ENCODE data around the gene ALG11. TPM values are rescaled to one million over a fixed set of nuclear protein-coding genes. Genes with fewer than 3 reads are reported as not detected.
A peak's percentile ranks its signal among the peaks of the same experiment; 100 is the strongest.

The ALG11 gene
- total and polyA plus RNA-seq, 2 experiments from 2014 or later: 36.9 to 40.1 TPM

DNA sequence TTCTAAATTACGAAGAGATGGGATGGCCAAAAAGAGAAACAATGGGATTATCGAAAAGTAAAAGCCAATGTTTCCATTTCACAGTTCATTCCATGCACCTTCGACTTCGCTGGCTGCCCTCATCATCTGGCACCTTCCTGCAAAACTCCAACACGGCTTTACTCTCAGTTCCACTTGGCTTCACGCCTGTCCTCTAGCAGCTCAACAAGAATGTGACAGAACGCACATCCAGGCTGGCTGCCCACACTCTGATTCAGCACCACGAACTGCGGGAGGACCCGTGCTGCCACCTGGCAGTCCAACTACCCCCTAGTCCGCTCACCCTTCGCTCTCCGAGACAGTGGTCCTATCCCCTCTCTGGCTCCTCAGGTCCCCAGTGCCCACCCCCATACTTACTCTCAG is 12.7 kb upstream of the ALG11 start:
- no peaks in the 10 kb centered on the region for H4K20me1 ChIP-seq (replicated peaks; ENCODE audit: insufficient read depth)
- no peak overlapping the region for H3K27ac Mint-ChIP-seq
- no peaks in the 10 kb centered on the region for H3K9me2 ChIP-seq (ENCODE audit: insufficient read depth)
- no peak overlapping the region for H2AFZ ChIP-seq
- H3K27ac ChIP-seq (ENCODE audit: low read depth): no peak overlapping the region
- no peaks in the 10 kb centered on the region for H3K36me3 Mint-ChIP-seq (ENCODE audit: low read depth)
- no peaks in the 10 kb centered on the region for H3K36me3 ChIP-seq (ENCODE audit: insufficient read depth)
- peaks cover 17% of the 10 kb centered on the region for H3K27me3 Mint-ChIP-seq (ENCODE audit: insufficient read depth, low read depth, poor library complexity)
- H3K9me3 Mint-ChIP-seq: no peaks in the 10 kb centered on the region
- ATAC-seq (no peak), DNase-seq (ENCODE audit: low spot score) (no peak)
- H3F3A ChIP-seq (replicated peaks; ENCODE audit: low read depth): no peaks in the 10 kb centered on the region
- H3K4me2 ChIP-seq: peak overlapping the region; percentile 46
- H3K4me3 Mint-ChIP-seq: no peak overlapping the region
- H3K4me1 Mint-ChIP-seq: peaks cover 54% of the 10 kb centered on the region
- TF ChIP-seq NANOG (IDR thresholded peaks at IDR 0.05; ENCODE audit: borderline replicate concordance): no peak
- TF ChIP-seq ZNF331 (CRISPR knock-in tag; IDR thresholded peaks at IDR 0.05; ENCODE audit: low read depth): no peak
- TF ChIP-seq, protein P1, sequence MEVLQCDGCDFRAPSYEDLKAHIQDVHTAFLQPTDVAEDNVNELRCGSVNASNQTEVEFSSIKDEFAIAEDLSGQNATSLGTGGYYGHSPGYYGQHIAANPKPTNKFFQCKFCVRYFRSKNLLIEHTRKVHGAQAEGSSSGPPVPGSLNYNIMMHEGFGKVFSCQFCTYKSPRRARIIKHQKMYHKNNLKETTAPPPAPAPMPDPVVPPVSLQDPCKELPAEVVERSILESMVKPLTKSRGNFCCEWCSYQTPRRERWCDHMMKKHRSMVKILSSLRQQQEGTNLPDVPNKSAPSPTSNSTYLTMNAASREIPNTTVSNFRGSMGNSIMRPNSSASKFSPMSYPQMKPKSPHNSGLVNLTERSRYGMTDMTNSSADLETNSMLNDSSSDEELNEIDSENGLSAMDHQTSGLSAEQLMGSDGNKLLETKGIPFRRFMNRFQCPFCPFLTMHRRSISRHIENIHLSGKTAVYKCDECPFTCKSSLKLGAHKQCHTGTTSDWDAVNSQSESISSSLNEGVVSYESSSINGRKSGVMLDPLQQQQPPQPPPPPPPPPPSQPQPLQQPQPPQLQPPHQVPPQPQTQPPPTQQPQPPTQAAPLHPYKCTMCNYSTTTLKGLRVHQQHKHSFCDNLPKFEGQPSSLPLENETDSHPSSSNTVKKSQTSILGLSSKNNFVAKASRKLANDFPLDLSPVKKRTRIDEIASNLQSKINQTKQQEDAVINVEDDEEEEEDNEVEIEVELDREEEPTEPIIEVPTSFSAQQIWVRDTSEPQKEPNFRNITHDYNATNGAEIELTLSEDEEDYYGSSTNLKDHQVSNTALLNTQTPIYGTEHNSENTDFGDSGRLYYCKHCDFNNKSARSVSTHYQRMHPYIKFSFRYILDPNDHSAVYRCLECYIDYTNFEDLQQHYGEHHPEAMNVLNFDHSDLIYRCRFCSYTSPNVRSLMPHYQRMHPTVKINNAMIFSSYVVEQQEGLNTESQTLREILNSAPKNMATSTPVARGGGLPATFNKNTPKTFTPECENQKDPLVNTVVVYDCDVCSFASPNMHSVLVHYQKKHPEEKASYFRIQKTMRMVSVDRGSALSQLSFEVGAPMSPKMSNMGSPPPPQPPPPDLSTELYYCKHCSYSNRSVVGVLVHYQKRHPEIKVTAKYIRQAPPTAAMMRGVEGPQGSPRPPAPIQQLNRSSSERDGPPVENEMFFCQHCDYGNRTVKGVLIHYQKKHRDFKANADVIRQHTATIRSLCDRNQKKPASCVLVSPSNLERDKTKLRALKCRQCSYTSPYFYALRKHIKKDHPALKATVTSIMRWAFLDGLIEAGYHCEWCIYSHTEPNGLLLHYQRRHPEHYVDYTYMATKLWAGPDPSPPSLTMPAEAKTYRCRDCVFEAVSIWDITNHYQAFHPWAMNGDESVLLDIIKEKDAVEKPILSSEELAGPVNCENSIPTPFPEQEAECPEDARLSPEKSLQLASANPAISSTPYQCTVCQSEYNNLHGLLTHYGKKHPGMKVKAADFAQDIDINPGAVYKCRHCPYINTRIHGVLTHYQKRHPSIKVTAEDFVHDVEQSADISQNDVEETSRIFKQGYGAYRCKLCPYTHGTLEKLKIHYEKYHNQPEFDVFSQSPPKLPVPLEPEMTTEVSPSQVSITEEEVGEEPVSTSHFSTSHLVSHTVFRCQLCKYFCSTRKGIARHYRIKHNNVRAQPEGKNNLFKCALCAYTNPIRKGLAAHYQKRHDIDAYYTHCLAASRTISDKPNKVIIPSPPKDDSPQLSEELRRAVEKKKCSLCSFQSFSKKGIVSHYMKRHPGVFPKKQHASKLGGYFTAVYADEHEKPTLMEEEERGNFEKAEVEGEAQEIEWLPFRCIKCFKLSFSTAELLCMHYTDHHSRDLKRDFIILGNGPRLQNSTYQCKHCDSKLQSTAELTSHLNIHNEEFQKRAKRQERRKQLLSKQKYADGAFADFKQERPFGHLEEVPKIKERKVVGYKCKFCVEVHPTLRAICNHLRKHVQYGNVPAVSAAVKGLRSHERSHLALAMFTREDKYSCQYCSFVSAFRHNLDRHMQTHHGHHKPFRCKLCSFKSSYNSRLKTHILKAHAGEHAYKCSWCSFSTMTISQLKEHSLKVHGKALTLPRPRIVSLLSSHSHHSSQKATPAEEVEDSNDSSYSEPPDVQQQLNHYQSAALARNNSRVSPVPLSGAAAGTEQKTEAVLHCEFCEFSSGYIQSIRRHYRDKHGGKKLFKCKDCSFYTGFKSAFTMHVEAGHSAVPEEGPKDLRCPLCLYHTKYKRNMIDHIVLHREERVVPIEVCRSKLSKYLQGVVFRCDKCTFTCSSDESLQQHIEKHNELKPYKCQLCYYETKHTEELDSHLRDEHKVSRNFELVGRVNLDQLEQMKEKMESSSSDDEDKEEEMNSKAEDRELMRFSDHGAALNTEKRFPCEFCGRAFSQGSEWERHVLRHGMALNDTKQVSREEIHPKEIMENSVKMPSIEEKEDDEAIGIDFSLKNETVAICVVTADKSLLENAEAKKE (CRISPR knock-in tag; IDR thresholded peaks at IDR 0.05): no peak
- no peak for TF ChIP-seq ZNF114 (CRISPR knock-in tag; IDR thresholded peaks at IDR 0.05)
- no peak for TF ChIP-seq CREB1 (CRISPR knock-in tag; IDR thresholded peaks at IDR 0.05; ENCODE audit: low read depth)
- no peak for TF ChIP-seq EZH2 (IDR thresholded peaks at IDR 0.05; ENCODE audit: low read depth, unreplicated experiment)
- TF ChIP-seq, protein P2, sequence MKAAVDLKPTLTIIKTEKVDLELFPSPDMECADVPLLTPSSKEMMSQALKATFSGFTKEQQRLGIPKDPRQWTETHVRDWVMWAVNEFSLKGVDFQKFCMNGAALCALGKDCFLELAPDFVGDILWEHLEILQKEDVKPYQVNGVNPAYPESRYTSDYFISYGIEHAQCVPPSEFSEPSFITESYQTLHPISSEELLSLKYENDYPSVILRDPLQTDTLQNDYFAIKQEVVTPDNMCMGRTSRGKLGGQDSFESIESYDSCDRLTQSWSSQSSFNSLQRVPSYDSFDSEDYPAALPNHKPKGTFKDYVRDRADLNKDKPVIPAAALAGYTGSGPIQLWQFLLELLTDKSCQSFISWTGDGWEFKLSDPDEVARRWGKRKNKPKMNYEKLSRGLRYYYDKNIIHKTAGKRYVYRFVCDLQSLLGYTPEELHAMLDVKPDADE (IDR thresholded peaks at IDR 0.05): no peak
- TF ChIP-seq JUNB (IDR thresholded peaks at IDR 0.05; ENCODE audit: unreplicated experiment): no peak
- no peak for TF ChIP-seq EZH2phosphoT487 (IDR thresholded peaks at IDR 0.05; ENCODE audit: unreplicated experiment)
- TF ChIP-seq, protein P3, sequence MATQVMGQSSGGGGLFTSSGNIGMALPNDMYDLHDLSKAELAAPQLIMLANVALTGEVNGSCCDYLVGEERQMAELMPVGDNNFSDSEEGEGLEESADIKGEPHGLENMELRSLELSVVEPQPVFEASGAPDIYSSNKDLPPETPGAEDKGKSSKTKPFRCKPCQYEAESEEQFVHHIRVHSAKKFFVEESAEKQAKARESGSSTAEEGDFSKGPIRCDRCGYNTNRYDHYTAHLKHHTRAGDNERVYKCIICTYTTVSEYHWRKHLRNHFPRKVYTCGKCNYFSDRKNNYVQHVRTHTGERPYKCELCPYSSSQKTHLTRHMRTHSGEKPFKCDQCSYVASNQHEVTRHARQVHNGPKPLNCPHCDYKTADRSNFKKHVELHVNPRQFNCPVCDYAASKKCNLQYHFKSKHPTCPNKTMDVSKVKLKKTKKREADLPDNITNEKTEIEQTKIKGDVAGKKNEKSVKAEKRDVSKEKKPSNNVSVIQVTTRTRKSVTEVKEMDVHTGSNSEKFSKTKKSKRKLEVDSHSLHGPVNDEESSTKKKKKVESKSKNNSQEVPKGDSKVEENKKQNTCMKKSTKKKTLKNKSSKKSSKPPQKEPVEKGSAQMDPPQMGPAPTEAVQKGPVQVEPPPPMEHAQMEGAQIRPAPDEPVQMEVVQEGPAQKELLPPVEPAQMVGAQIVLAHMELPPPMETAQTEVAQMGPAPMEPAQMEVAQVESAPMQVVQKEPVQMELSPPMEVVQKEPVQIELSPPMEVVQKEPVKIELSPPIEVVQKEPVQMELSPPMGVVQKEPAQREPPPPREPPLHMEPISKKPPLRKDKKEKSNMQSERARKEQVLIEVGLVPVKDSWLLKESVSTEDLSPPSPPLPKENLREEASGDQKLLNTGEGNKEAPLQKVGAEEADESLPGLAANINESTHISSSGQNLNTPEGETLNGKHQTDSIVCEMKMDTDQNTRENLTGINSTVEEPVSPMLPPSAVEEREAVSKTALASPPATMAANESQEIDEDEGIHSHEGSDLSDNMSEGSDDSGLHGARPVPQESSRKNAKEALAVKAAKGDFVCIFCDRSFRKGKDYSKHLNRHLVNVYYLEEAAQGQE (IDR thresholded peaks at IDR 0.05; ENCODE audit: unreplicated experiment): no peak
- no peak for TF ChIP-seq POLR2AphosphoS5 (IDR thresholded peaks at IDR 0.05; ENCODE audit: low read depth)
- TF ChIP-seq, protein P4, sequence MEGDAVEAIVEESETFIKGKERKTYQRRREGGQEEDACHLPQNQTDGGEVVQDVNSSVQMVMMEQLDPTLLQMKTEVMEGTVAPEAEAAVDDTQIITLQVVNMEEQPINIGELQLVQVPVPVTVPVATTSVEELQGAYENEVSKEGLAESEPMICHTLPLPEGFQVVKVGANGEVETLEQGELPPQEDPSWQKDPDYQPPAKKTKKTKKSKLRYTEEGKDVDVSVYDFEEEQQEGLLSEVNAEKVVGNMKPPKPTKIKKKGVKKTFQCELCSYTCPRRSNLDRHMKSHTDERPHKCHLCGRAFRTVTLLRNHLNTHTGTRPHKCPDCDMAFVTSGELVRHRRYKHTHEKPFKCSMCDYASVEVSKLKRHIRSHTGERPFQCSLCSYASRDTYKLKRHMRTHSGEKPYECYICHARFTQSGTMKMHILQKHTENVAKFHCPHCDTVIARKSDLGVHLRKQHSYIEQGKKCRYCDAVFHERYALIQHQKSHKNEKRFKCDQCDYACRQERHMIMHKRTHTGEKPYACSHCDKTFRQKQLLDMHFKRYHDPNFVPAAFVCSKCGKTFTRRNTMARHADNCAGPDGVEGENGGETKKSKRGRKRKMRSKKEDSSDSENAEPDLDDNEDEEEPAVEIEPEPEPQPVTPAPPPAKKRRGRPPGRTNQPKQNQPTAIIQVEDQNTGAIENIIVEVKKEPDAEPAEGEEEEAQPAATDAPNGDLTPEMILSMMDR (conservative IDR thresholded peaks at IDR 0.05; ENCODE audit: low read depth in 2 of 2): no peak
- TF ChIP-seq STAT1 (IDR thresholded peaks at IDR 0.05; ENCODE audit: unreplicated experiment): no peak
- H3K4me3 ChIP-seq: peak overlapping the region; percentile 28; the same call in 1 of the 2 replicates
- H3K79me2 ChIP-seq (replicated peaks; ENCODE audit: insufficient read depth): no peaks in the 10 kb centered on the region; the same call in 1 of the 2 replicates
- H3K27me3 ChIP-seq (ENCODE audit: insufficient read depth): no peaks in the 10 kb centered on the region
- peaks cover 26% of the 10 kb centered on the region for H3K4me1 ChIP-seq (ENCODE audit: insufficient read depth)
